ENCODE data around the gene FNDC11.
A peak's percentile ranks its signal among the peaks of the same experiment; 100 is the strongest.
"Not testable (repeated sequence)": the region's sequence is repeated elsewhere in the genome, so short reads cannot be mapped to it uniquely, and the experiment has no call there.

The FNDC11 gene, protein sequence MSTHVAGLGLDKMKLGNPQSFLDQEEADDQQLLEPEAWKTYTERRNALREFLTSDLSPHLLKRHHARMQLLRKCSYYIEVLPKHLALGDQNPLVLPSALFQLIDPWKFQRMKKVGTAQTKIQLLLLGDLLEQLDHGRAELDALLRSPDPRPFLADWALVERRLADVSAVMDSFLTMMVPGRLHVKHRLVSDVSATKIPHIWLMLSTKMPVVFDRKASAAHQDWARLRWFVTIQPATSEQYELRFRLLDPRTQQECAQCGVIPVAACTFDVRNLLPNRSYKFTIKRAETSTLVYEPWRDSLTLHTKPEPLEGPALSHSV

DNA sequence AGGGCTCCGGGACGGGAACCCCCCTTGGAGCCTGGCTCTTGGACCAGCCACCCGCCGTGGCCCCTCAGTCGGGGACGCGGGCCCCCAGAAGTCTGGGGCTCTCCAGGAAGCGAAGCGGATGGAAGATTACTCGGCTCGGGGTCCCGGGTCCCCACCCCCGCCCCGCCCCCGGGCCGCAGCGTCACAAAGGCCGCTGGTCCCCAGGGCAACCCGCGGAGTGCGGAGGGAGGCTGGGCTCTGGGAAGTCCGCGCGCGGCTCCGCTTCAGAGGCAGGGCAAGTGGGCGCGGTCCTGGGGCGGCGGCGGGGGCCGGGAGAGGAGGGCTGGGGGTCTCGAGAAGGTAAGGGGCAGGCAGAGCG is at the start of gene FNDC11:
FNDC11 (plus strand) TSS at position 227 of the 358 bp plus-strand sequence. CDS start 1,505 bp downstream, outside the sequence.
- DNase-seq: no peak

DNA sequence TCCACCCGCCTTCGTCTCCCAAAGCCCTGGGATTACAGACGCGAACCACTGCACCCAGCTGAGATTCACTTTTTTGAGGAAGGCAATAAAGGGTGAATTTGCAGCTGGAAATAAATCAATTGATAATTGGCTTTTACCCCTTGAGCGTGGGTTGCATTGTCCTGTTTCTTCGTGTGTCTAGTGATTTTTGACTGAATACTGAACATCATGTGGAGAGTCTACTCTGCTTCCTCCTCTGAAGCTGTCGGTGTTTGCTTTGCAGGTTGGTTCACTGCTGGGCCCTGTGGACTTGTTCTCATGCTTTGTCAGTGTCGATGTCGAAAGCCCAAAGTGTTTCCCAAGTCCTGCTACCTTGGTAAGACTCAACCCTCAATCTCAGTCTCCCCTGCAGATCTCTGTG is 49.3 kb upstream of the FNDC11 start:
- no peak for DNase-seq

DNA sequence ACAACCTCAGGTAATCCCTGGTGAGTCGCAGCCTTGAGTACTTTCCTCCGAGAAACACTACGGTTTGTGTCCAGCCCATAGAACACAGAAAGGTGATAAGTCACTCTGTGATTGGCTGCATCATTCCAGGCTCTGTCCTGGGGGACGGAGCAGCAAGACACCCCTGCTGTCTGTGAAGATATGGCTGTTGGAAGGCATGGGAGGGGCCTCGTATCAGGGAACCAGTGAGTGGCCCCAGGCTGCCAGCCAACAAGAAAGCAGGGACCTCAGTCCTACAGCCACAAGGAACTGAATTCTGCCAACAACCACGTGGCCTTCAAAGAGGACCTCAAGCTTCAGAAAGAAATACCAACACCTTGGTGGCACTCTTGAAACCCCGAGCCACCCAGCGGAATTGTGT is 48.7 kb upstream of the FNDC11 start:
- DNase-seq: no peak

DNA sequence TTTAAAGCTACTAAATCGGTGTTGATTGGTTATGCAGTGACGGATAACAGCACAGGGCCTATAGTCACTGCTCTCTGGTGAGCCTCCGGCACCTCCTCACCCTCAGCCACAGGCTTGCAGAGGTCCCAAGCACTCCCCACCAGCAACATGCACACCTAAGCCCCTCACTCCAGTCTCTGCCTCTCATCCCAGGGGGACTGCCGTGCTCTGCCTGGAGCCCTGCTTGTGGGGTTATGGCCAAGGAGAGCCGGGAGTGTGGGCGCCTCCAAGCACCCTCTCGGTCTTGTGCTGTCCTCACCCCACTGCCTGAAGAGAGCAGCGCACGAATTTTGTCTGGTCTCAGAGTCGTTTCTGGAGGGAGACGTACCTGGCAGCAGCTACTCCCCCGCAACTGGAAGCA is 48.2 kb upstream of the FNDC11 start:
- no peak for DNase-seq

DNA sequence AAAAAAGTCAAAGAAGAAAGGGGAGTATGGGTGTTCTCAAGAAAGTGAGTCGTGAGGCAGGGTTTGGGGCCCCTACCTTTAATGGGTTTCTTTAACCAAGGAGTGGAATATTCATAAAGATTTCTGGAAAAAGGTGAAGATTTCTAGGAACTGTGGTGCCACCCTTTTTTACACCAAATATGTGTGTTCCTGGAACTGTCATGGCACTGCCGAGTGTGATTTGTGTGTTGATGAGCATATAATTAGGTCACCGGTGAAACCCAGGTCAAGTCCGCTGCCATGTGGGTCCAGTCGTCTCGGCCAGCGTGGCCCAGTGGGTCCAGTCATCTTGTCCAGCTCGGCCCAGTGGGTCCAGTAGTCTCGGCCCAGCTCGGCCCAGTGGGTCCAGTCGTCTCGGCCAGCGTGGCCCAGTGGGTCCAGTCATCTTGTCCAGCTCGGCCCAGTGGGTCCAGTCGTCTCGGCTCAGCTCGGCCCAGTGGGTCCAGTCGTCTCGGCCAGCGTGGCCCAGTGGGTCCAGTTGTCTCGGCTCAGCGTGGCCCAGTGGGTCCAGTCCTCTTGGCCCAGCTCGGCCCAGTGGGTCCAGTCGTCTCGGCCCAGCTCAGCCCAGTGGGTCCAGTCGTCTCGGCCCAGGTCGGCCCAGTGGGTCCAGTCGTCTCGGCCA is 46.7 kb upstream of the FNDC11 start:
- DNase-seq: no peak

DNA sequence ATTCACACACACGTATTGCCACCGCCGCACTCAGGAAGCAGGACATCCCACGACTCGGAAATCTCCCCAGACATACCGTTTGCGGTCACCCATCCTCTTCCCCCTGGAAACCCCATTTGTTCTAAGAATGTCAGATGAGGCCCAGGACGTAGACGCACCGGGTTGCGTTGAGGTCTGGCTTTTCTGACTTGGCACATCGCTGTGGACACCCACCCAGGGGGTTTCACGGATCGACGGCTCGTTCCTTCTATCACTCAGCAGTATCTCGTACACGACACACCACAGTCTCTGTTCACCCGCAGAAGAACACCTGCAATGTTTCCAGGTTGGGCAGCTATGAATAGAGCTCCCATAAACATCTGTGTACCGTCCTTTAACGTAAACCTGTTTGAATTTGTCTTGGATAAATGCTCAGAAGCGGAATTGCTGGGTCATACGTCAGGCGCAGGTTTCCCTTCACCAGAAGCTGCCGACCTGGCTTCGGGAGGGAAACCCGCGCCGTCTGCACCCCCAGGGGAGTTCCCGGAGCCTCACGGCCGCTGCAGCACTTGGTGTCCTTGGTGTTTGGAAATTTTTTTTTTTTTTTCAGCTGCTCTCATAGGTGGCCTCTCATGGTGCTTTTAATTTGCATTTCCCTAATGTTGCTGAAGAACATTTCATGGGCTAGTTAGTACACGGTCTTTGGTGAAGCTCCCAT is 45.7 kb upstream of the FNDC11 start:
- no peak for DNase-seq

DNA sequence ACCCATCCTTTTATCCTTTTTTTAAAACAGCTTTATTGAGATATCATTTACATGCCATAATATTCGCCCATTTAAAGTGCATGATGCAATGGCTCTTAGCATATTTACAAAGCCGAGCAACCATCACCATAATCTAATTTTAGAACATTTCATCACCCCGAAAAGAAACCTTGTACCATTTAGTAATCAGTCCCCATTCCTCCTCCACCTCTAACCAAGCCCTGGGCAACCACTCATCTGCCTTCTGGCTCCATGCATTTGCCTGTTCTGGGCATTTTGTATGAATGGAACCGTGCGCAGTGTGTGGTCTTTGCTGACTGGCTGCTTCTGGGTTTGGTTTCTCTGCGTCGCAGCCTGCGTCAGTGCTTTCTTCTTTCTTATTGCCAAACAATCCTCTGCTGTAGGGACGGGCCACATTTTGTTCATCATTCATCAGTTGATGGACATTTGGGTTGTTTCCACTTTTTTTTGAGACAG is 44.8 kb upstream of the FNDC11 start:
- no peak for DNase-seq

DNA sequence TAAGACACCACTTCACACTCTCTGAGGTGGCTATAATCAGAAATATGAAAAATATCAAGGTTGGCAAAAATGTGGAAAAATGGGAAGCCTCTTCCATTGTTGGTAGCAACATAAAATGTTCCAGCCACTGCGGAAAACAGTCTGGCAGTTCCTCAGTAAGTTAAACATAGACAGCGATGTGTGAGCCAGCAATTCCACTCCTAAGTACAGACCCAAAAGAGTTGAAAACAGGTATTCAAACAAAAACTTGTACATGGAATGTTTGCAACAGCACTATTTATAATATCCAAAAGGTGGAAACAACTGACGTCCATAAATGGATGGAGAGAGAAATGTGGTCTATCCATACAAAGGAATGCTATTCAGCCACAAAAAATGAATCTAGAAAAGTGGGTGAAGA is 40.8 kb upstream of the FNDC11 start:
- no peak for DNase-seq

DNA sequence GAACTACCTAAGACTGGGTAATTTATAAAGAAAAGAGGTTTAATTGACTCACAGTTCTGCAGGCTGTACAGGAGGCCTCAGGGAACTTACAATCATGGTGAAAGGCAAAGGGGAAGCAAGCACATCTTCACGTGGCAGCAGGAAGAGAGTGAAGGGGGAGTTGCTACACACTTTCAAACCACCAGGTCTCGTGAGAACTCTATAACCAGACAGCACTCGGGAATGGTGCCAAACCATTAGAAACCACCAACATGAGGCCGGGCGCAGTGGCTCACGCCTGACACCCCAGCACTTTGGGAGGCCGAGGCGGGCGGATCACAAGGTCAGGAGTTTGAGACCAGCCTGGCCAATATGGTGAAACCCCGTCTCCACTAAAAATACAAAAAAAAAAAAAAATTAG is 39.4 kb upstream of the FNDC11 start:
- DNase-seq: not testable (repeated sequence)

DNA sequence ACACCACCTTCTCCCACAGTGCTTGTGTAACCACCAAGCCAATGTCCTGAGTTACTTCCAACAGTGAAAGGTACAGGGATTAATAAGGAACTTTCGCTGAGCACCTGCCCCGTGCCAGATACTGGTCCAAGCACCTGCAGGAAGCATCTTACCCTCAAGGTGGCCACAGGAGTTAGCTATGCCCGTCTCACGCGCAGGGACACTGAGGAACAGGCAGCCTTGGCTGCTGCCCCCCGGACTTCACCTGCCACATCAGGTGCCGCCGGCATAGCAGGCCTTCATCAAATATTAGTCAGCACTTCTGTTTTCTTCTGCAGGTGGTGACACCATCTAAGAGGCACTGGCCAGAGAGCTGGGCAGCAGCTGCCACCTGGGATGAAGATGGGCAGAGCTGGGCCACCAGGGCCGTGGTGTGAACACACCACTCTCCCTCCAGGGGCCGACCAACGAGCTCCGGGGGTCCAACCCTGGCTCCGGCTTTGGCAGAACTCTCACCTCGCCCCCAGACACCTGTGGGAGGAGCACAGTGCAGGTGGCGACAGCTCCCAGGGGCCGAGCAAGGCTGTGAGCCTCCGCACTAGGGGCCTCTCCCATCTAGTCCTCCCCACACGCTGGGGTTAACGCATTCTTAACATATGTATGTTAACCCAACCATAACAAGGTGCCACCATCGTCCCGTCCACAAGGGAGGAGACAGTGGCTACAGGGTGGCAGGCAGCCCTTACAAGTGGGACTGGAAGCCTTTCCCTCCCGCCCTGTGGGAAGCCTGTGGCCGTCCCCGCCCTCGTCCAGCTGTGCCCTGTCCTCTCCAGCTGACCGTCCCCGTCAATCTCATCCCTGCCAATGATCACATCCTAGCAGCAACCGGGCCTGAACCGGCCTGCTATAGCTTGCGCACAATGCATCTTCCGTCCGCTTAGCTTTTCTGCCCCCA is 36.3 kb upstream of the FNDC11 start:
- DNase-seq: no peak

DNA sequence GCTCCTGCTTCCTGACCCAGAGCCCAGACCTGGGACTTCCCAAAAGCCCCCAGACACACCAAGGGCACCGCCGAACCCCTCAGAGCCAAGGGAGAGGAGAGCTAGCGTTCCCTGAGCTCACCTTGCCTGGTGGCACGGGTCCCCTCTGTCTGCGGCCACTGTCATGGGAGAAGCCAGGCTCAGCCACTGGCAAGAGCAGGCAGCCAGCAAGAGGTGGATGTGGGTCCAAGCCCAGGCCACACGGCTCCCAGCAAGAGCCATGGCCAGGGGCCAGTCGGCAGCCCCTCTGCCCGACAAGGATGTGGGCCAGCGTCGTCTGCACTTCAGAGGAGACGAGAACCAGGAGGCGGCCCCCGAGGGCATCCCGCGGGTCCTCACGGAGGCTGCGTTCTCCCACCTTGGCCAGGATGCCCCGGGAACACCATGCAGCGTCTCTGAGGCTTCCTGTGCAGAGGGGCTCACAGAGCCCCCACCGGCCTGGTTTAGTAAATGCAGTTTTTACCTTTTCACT is 35.6 kb upstream of the FNDC11 start:
- no peak for DNase-seq

DNA sequence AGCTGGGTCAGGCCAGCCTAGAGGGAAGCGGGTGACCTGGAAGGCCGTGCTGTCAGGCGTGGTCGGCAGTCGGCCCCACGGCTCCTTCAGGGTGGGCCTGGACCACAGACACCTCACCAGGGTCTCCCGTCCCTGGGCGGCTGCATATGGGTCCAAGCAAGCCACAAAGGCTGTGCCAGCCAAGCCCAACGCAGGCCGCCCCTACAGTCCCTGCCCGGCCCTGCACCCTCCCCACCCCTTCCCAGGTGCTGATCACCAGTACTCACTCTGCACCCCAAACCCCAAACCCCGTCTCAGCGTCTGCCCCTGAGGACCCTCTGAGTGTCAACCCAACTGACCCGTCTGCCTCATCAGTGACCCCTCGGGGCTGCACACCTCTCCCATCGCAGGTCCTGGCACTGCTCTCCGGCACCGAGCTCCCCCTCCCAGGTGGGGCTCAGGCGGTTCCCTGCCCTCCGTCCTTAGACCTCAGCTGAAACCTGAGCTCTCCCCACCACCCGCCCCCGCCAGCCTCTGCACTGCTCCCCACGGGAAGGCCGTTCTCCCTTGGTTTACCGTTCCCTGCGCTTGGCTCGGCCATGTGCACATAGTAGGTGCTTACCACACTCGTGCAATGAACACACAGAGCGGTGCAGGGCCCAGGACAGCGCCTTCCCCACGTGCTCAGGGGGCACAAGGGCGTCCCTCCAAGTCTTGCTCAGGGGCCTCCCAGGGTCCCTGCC is 34.9 kb upstream of the FNDC11 start:
- no peak for DNase-seq

DNA sequence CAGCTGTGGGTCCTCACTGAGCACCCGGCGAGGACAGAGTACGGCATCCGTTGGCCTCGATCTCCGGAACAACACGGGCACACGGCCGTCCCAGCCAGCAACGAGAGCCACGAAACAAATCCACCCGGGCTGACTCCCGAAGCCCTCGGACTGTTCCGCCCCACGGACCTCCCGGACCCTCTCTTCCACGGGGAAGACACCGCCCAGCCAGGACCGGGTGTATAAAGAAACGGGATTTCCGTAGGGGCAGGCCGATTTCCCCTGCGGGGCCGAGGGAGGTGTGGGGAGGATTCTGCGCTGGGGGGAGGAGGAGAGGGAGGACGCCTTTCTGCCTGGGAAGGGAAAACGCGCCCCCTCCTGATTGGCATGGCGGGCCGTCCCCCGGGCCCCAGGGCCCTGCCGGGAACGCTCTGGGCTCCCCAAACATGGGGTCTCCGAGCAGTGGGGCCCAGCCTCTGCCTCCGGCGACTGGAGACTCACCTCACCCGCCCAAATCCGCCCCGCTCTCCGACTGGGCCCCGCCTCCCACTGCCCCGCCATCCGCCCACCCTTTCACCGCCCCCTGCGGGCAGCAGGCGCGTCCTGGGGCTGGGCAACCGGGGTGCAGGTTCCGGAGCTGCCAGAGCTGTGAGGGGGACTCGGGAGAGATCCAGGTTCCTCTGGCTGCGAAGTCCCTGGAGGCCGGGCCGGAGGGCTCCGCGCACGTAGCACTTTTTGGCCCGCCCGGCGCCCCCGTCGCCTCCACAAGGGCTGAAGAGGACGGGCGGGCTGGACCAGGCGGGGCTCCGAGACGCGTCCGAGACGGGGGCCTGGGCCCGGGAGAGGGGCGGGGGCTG is 34.1 kb upstream of the FNDC11 start:
- peak in 1 of 2 experiments; percentile 52 for DNase-seq

DNA sequence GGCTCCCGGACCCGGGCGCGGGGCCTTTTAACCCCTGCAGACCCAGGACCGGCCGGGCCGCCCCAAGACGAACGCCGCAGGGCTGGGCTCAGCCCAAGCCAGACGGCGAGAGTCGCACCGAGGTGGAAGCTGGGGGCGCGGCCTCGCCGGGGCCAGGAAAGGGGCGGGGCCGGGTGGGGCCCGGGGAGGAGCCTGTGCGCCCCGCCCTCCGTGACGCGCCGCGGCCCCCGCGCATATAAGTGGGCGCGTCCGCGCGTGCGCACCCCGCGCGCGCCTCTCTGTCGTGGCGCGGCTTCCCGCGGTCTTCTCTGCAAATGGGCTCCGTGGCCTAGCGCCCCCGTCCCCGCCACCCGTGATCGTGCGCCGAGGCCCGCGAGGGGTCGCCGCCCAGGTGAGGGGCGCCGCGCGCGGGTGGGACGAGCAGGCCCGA is 33.4 kb upstream of the FNDC11 start, which contains the start of gene PPDPF:
PPDPF (plus strand) TSS at position 262 of the 430 bp plus-strand sequence. CDS start 544 bp downstream, outside the sequence.
- peak; percentile 62 to 93 for DNase-seq

DNA sequence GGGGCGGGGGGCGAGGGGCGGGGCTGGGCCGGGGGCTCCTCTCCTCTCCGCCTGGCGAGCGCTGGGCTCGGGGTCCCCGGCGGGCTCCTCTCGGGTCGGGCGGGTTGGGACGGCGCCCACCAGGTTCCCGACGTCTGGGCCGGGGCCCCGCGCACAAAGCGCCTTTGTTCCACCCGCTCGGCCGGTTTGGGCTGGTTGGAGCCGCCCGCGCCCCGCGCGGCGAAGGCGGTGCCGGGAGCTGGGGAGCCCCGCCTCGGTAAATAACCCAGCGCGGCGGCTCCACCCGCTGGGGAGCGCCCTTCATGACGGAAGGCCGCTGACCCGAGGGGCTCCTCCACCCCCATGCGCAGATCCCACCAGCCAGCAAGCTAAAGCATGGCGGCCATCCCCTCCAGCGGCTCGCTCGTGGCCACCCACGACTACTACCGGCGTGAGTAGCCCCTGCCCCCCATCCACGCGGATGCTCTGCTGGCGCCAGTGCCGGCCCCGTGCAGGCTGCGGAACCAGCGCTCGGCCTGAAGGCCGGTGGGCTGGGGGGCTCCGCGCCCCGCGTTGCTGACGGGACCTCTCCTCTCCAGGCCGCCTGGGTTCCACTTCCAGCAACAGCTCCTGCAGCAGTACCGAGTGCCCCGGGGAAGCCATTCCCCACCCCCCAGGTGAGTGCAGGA is 32.9 kb upstream of the FNDC11 start:
- DNase-seq: peak; percentile 20 to 69

DNA sequence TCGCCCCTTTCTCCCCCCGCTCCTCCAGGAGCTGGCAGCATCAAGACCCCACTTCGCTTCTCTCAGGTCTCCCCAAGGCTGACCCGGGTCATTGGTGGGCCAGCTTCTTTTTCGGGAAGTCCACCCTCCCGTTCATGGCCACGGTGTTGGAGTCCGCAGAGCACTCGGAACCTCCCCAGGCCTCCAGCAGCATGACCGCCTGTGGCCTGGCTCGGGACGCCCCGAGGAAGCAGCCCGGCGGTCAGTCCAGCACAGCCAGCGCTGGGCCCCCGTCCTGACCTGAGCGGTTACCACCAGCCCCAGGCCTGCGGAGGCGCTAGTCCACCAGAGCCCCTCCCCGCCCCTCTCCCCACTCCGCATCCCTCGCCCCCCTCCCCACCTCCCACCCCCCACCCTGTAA is 32.4 kb upstream of the FNDC11 start:
- no peak for DNase-seq

DNA sequence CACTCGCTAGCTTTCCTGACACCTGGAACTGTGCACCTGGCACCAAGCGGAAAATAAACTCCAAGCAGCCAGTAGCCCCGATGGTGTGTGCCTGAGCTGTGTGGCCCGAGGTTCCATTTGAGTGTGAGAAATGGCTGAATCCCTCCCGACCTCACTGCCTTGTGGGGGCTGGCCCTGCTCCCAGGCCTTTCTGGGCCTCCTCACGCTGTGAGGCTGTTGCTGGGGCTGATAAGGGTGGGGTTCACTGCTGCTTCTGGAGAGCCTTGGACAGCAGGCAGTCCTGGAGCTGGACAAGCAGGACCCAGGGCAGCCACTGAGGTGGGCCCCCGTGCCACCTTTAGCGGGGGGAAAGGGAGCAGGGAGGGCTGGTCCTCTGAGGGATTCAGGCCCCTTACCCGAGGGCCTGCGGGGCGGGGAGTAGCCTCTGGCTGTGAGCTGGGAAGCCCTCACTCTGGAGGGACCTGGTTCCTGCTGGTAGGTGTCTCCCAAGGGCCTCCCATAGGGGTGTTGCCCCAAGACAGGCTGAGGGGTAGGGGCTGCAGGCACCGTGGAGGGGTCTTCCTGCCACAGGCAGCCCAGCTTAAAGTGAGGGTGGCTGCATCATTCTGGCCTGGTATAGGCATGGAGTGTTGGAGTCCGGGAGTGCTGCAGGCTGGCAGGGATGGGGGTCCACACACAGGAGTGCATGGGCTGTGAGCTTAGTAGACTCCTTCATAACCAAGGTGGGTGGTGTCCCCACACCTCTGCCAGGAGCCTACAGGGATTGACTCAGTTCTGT is 31.7 kb upstream of the FNDC11 start:
- no peak for DNase-seq

DNA sequence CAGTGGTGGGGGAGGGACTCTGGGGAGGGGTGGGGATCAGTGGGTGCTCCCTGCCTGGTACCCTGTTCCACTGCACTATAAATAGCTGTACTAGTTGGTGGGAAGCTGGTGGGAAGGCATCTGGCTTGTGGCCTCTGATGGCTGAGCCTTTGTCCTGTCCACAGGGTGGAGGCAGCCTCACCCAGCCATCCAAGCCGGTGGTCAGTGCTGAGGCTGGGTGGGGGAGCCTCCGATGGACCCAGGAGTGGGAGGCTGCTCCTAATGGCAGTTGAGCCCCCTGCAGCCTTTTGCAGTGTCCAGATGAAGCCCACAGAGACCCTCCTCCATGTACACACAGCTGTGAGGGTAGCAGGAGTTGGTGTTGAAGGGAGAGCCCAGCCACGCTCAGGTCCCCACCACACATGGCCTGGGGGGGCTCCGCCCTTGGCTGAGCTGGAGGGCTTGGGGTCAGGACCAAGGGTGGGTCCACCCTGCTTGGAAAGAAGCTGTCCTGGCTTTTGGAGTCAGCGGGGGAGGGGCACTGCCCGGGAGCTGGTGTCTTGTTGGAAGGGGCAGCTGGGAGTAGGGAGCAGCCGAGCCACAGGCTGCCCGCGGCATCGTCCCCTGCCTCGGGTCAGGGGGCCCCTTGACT is 30.9 kb upstream of the FNDC11 start:
- no peak for DNase-seq

DNA sequence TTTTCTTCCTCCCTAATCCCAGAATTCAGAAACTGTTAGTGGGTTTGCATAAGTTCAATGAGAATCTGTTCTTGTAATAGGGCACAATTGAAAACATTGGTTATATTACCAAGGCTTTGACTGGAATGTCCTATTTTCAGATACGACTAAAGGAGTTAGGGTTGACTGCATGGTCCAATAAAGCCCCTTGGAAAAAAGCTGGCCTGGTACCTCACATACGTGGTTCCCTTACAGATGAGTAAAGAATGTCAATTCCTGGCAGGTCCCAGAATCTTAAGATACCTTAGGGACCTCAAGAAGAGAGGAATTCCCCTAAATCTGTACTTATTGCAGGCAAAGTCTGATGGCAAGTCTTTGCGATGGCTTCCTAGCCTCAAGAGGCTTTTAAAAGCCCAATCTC is 28.8 kb upstream of the FNDC11 start:
- no peak for DNase-seq

Measured in NCI-H446 (cell line).